DOHH2 (cell line): ENCODE results near the gene STX1B.

Experiments
- H3F3A ChIP-seq: fragments of 200-600 bp; sonication (generic), shearing (Covaris generic); 2 replicates; pipeline ENCODE4 v1.6.0; 2016; ENCODE audit warnings: antibody characterized with exemption, mild to moderate bottlenecking; ENCODE audit not compliant: control insufficient read depth, insufficient read depth
- H3K27ac ChIP-seq: fragments of 200-600 bp; sonication (generic); 2 replicates; pipeline ENCODE4 v1.5.1; 2014; ENCODE audit warnings: low read depth, mild to moderate bottlenecking, low read length, moderate library complexity
- H3K27me3 ChIP-seq: fragments of 200-600 bp; sonication (generic); 2 replicates; pipeline ENCODE4 v1.6.1; 2014; ENCODE audit warnings: mild to moderate bottlenecking, low read length, mixed read lengths; ENCODE audit not compliant: control insufficient read depth
- H3K36me3 ChIP-seq: fragments of 200-600 bp; sonication (generic); 2 replicates; pipeline ENCODE4 v1.6.1; 2014; ENCODE audit warnings: mild to moderate bottlenecking, low read length, moderate library complexity, mixed read lengths; ENCODE audit not compliant: control insufficient read depth
- H3K4me1 ChIP-seq: fragments of 200-600 bp; sonication (generic); 2 replicates; pipeline ENCODE4 v1.6.1; 2014; ENCODE audit warnings: mild to moderate bottlenecking, low read length, mixed read lengths; ENCODE audit not compliant: control insufficient read depth
- H3K4me2 ChIP-seq: fragments of 200-600 bp; sonication (generic); 2 replicates; pipeline ENCODE4 v1.6.0; 2014; ENCODE audit warnings: mild to moderate bottlenecking, low read length, moderate library complexity
- H3K4me3 ChIP-seq: fragments of 200-600 bp; sonication (generic); 2 replicates; pipeline ENCODE4 v1.5.1; 2014; ENCODE audit warnings: mild to moderate bottlenecking, low read length, mixed read lengths
- H3K79me2 ChIP-seq: fragments of 200-600 bp; sonication (generic); 2 replicates; pipeline ENCODE4 v1.6.1; 2014; ENCODE audit warnings: mild to moderate bottlenecking, low read length, mixed read lengths; ENCODE audit not compliant: control insufficient read depth
- H3K9me2 ChIP-seq: fragments of 200-600 bp; sonication (generic); replicated peaks from 2 replicates; pipeline ENCODE4 v1.6.1; 2014; ENCODE audit warnings: mild to moderate bottlenecking, low read length, mixed read lengths; ENCODE audit not compliant: control insufficient read depth
- H3K9me3 ChIP-seq: fragments of 200-600 bp; sonication (generic); 2 replicates; pipeline ENCODE4 v1.6.1; 2014; ENCODE audit warnings: antibody characterized with exemption, low read length, mixed read lengths; ENCODE audit not compliant: control insufficient read depth, insufficient read depth
- H4K20me1 ChIP-seq: fragments of 200-600 bp; sonication (generic); 2 replicates; pipeline ENCODE4 v1.6.0; 2014; ENCODE audit warnings: low read depth, mild to moderate bottlenecking, antibody characterized with exemption, low read length, moderate library complexity; ENCODE audit not compliant: control insufficient read depth, insufficient read depth
- CTCF ChIP-seq: fragments of 200-600 bp; sonication (generic); IDR thresholded peaks from one replicate; pipeline ENCODE4 v1.5.1; 2014; ENCODE audit warnings: antibody characterized with exemption, mild to moderate bottlenecking, low read depth, low read length; ENCODE audit not compliant: poor library complexity, severe bottlenecking
- EZH2phosphoT487 ChIP-seq: fragments of 200-600 bp; sonication (generic); IDR thresholded peaks from 2 replicates; pipeline ENCODE4 v1.6.1; 2017; ENCODE audit warnings: borderline replicate concordance, mild to moderate bottlenecking, antibody characterized with exemption, low read length, moderate library complexity, mixed read lengths

The STX1B gene

GRCh38 chr16:30950516-30951065, 59.8 kb downstream of the STX1B start:
- H3K27ac ChIP-seq, result no peak overlapping the region
- H3K9me2 ChIP-seq, result no peaks in the 10 kb centered on the region
- H3K4me3 ChIP-seq, result peak overlapping the region; percentile 83

GRCh38 chr16:30949650-30950515, 60.6 kb downstream of the STX1B start:
- Histone ChIP-seq H4K20me1 (no peaks in the 10 kb centered on the region), H3K4me3 (peak overlapping the region; percentile 83), H3K36me3 (peaks cover 9% of the 10 kb centered on the region; the same call in 1 of the 2 replicates), H3K79me2 (peaks cover 5% of the 10 kb centered on the region; the same call in 1 of the 2 replicates), H3K27ac (peak overlapping the region; percentile 54), H3F3A (peaks cover 14% of the 10 kb centered on the region), H3K9me2 (no peaks in the 10 kb centered on the region), H3K9me3 (no peaks in the 10 kb centered on the region), H3K4me1 (peaks cover 32% of the 10 kb centered on the region), H3K4me2 (peak overlapping the region; percentile 99), H3K27me3 (no peaks in the 10 kb centered on the region)
- no peak for TF ChIP-seq EZH2phosphoT487
- TF ChIP-seq CTCF, result peak; percentile 60

More at GRCh38 chr16:30950516-30951065, 59.8 kb downstream of the STX1B start:
- Histone ChIP-seq H3K4me1 (peaks cover 32% of the 10 kb centered on the region), H3K27me3 (no peaks in the 10 kb centered on the region), H3F3A (peaks cover 9% of the 10 kb centered on the region), H4K20me1 (no peaks in the 10 kb centered on the region), H3K79me2 (peaks cover 5% of the 10 kb centered on the region; the same call in 1 of the 2 replicates), H3K4me2 (peak overlapping the region; percentile 99), H3K36me3 (peaks cover 7% of the 10 kb centered on the region; the same call in 1 of the 2 replicates), H3K9me3 (no peaks in the 10 kb centered on the region)
- TF ChIP-seq CTCF, result no peak
- TF ChIP-seq EZH2phosphoT487, result no peak

- Histone ChIP-seq H3K4me1 (peaks cover 29% of the 10 kb centered on the region), H3K9me3 (no peaks in the 10 kb centered on the region), H3K4me3 (peak within 1 kb of the TSS; percentile 83), H3F3A (peaks cover 18% of the 10 kb centered on the region), H3K36me3 (peaks cover 17% of the 10 kb centered on the region), H3K9me2 (no peaks in the 10 kb centered on the region), H3K79me2 (peaks cover 5% of the 10 kb centered on the region; the same call in 1 of the 2 replicates), H3K4me2 (peak within 1 kb of the TSS; percentile 99), H3K27ac (peak within 1 kb of the TSS; percentile 54), H3K27me3 (no peaks in the 10 kb centered on the region), H4K20me1 (no peaks in the 10 kb centered on the region)
- no peak for TF ChIP-seq CTCF
- no peak for TF ChIP-seq EZH2phosphoT487
Observed at GRCh38 chr16:30948667-30949649, 61.5 kb downstream of the STX1B start, which contains the start of gene ORAI3. TSS of gene ORAI3 (plus strand) at chr16:30949068. CDS start at chr16:30949290, 222 bp downstream.
